Central memory CD8-positive, alpha-beta T cell (primary cell): Measurements from ENCODE around the gene ASPA.

Source experiments
- ATAC-seq: fragments of 150-1000 bp; cut with Tn5 transposase; replicated peaks from 2 replicates; pipeline ENCODE4 v1.10.0; 2022; ENCODE audit warnings: mild to moderate bottlenecking, moderate FRiP score, moderate number of reproducible peaks; ENCODE audit not compliant: poor library complexity, severe bottlenecking; ENCODE audit errors: extremely low read depth
- DNase-seq, 2 donors: peaks; one replicate each; pipeline ENCODE4 v3.0.0; 2021; ENCODE audit warnings: low spot score in 2 of 2
- H3K27ac Mint-ChIP-seq: one replicate; pipeline ENCODE4 v1.8.0; 2022; ENCODE audit warnings: low read depth, mild to moderate bottlenecking, moderate library complexity, mixed read lengths
- H3K27me3 Mint-ChIP-seq: one replicate; pipeline ENCODE4 v1.8.0; 2022; ENCODE audit warnings: mixed read lengths
- H3K36me3 Mint-ChIP-seq: one replicate; pipeline ENCODE4 v1.8.0; 2022; ENCODE audit warnings: mild to moderate bottlenecking, moderate library complexity, mixed read lengths; ENCODE audit not compliant: insufficient read depth
- H3K4me1 Mint-ChIP-seq: one replicate; pipeline ENCODE4 v1.8.0; 2022; ENCODE audit warnings: mixed read lengths
- H3K4me3 Mint-ChIP-seq: one replicate; pipeline ENCODE4 v1.8.0; 2022; ENCODE audit warnings: mild to moderate bottlenecking, moderate library complexity, mixed read lengths
- H3K9me3 Mint-ChIP-seq: one replicate; pipeline ENCODE4 v1.8.0; 2022; ENCODE audit warnings: mixed read lengths

ASPA gene

GRCh38 chr17:3479988-3480387 lies 4.2 kb downstream of the ASPA start:
- DNase-seq (no peak), ATAC-seq (no peak)
- peaks cover 34% of the 10 kb centered on the region for H3K27me3 Mint-ChIP-seq
- H3K4me1 Mint-ChIP-seq, result peaks cover 3% of the 10 kb centered on the region
- no peak overlapping the region for H3K4me3 Mint-ChIP-seq
- H3K27ac Mint-ChIP-seq, result no peak overlapping the region
- H3K36me3 Mint-ChIP-seq, result no peaks in the 10 kb centered on the region
- no peaks in the 10 kb centered on the region for H3K9me3 Mint-ChIP-seq

DNA sequence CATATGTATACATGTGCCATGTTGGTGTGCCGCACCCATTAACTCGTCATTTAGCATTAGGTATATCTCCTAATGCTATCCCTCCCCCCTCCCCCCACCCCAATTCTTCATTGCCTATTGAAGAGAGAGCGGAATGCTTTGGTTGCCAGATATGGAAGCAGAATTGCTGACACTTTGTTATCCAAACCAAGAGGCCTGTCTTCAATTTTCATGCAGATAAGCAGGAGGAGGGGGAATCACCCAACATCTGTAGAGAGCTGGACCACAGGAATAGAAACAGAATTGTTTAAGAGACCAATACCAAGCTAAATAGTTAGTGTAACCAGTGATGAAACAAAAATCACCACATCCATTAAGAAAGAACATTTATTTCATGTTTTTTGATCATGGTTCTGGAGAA lies 7.1 kb downstream of the ASPA start:
- Mint-ChIP-seq H3K4me1 (no peaks in the 10 kb centered on the region), H3K4me3 (no peak overlapping the region), H3K36me3 (no peaks in the 10 kb centered on the region), H3K9me3 (no peaks in the 10 kb centered on the region), H3K27me3 (peaks cover 62% of the 10 kb centered on the region), H3K27ac (no peak overlapping the region)
- ATAC-seq, result no peak
- DNase-seq, result no peak

DNA sequence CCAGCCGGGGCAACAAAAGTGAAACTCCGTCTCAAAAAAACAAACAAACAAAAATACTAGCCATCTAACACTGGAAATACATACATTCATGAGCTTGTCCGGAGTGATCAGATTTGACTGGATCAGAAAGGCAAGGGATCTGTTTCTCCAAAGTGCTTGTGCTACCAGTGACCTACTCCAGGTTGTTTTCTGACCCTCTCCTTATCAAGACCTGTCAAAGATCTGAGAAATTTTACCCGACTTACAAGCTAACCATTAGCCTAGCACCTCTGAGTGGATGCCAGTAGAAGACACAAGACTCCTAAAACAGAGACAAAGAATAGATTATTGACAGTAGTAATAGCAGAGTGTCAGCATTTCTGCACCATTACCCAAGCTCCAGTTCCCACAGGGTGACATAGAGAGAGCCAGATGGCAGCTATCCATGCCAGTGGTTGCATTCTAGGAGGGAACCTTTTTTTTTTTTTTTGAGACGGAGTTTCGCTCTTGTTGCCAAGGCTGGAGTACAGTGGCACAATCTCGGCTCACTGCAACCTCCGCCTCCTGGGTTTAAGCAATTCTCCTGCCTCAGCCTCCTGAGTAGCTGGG lies 9.8 kb downstream of the ASPA start:
- DNase-seq (no peak), ATAC-seq (no peak)
- no peak overlapping the region for H3K27ac Mint-ChIP-seq
- H3K36me3 Mint-ChIP-seq, result no peaks in the 10 kb centered on the region
- peaks cover 65% of the 10 kb centered on the region for H3K27me3 Mint-ChIP-seq
- no peaks in the 10 kb centered on the region for H3K4me1 Mint-ChIP-seq
- no peak overlapping the region for H3K4me3 Mint-ChIP-seq
- H3K9me3 Mint-ChIP-seq, result no peaks in the 10 kb centered on the region

DNA sequence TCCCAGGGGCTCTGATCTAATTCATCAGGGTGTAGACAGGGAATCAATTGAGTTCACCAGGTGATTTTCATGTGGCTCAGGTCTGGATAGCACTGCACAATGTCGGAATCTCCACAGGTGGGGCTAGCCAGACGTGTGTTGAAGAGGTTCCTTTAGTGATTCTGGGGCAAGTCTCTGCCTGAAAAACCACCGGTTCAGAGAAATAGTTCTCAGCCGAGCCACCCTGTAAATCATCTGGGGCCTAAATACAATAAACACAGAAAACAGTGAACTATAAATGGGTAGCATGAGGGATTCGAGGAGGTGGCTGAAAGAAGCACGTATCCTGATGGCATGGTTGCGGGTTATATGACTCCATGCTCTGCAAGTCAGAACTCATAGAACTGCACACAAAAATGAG lies 21.3 kb downstream of the ASPA start:
- H3K4me1 Mint-ChIP-seq, result no peaks in the 10 kb centered on the region
- H3K9me3 Mint-ChIP-seq, result no peaks in the 10 kb centered on the region
- DNase-seq (no peak), ATAC-seq (no peak)
- no peak overlapping the region for H3K4me3 Mint-ChIP-seq
- no peaks in the 10 kb centered on the region for H3K36me3 Mint-ChIP-seq
- no peak overlapping the region for H3K27ac Mint-ChIP-seq
- peaks cover 35% of the 10 kb centered on the region for H3K27me3 Mint-ChIP-seq

GRCh38 chr17:3501344-3501743 lies 25.5 kb downstream of the ASPA start:
- H3K4me1 Mint-ChIP-seq, result no peaks in the 10 kb centered on the region
- no peaks in the 10 kb centered on the region for H3K36me3 Mint-ChIP-seq
- H3K4me3 Mint-ChIP-seq, result no peak overlapping the region
- no peak overlapping the region for H3K27ac Mint-ChIP-seq
- no peaks in the 10 kb centered on the region for H3K9me3 Mint-ChIP-seq
- no peak for ATAC-seq
- peaks cover 25% of the 10 kb centered on the region for H3K27me3 Mint-ChIP-seq
- no peak for DNase-seq

DNA sequence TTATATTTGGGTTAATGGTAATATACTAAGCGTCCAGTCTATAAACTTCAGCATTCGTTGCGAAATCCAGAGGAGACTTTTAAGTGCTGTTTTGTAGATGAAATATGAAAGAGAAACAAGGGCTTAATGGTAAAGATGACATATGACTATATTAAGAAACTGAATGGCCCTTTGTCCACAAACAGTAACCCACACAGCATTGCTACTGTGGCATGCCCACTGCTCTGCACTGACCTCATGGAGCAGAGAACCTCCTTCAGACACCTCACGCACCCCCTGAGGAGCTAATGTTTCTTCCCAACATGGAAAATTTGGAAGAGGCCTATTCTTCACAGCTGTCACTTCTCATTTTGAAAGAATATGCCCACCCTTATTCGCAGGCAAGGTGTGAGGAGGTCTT lies 26.7 kb downstream of the ASPA start:
- DNase-seq, result no peak
- Mint-ChIP-seq H3K9me3 (no peaks in the 10 kb centered on the region), H3K36me3 (no peaks in the 10 kb centered on the region), H3K27ac (no peak overlapping the region), H3K27me3 (peaks cover 36% of the 10 kb centered on the region), H3K4me1 (no peaks in the 10 kb centered on the region), H3K4me3 (no peak overlapping the region)
- ATAC-seq, result no peak

DNA sequence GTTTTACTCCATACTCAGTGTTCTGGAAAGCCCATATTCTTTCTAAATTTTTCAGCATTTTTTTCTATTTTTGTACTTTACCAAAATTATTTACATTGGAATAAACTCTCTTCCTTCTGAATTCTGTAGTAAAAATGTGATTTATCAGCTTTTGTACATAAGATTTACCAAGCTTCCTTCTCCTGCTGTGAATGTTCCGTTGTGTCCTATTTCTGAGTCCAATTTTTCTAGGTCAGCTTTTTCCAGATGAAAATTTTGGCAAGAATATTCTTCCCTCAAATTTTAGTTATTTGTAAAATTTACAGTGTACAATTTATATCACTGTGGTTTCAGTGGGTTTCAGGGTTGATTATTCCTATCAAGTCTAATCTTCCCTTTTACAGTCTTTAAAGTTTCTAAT lies 27.5 kb downstream of the ASPA start:
- Mint-ChIP-seq H3K4me3 (no peak overlapping the region), H3K9me3 (no peaks in the 10 kb centered on the region), H3K4me1 (no peaks in the 10 kb centered on the region), H3K27me3 (peaks cover 40% of the 10 kb centered on the region), H3K36me3 (no peaks in the 10 kb centered on the region), H3K27ac (no peak overlapping the region)
- ATAC-seq (no peak), DNase-seq (no peak)

DNA sequence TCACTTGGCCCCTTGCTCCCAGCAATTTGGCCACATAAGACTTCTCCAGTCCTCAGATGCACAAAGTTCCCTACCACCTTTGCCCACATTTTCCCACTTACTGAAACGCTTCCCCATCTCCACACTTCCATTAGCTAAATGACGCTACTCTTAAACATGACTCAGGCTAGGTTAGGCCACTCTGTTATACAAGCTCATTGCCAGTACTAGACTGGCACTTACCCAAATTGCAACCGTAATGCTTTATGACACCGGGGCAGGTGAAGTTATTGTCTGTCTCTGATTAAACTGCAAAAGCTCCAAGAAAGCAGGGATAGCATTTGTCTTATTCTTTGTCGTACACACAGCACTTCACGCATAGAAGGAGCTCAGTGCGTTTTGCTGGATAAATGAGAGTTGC lies 29.2 kb downstream of the ASPA start:
- Mint-ChIP-seq H3K4me1 (no peaks in the 10 kb centered on the region), H3K36me3 (no peaks in the 10 kb centered on the region), H3K9me3 (no peaks in the 10 kb centered on the region), H3K27me3 (peaks cover 40% of the 10 kb centered on the region), H3K4me3 (no peak overlapping the region), H3K27ac (no peak overlapping the region)
- no peak for DNase-seq
- ATAC-seq, result no peak

- ATAC-seq, result no peak
- no peak for DNase-seq
- no peaks in the 10 kb centered on the region for H3K36me3 Mint-ChIP-seq
- no peaks in the 10 kb centered on the region for H3K9me3 Mint-ChIP-seq
- no peak overlapping the region for H3K27ac Mint-ChIP-seq
- no peaks in the 10 kb centered on the region for H3K4me1 Mint-ChIP-seq
- H3K4me3 Mint-ChIP-seq, result no peak overlapping the region
- H3K27me3 Mint-ChIP-seq, result peaks cover 36% of the 10 kb centered on the region
Observed at GRCh38 chr17:3506054-3506453, 30.3 kb downstream of the ASPA start.

DNA sequence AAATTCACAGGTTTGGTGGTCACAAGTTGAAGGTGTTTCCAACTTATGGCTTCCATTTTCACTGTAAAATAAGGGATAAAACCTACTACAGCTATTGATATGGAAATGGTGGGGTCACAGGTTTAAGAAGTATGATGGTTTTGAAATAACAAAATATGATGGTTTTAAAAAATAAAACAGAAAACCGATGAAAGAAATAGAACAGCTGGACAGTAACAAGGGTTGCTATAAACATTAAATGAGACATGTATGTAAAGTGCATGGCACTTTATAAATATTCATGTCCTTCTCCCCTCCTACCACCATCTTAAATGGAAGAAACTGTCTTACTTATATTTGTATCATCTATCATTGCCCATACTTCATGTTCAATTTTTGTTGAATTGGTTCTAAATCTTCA lies 31.3 kb downstream of the ASPA start:
- Mint-ChIP-seq H3K27me3 (peaks cover 39% of the 10 kb centered on the region), H3K36me3 (no peaks in the 10 kb centered on the region), H3K27ac (no peak overlapping the region), H3K4me1 (no peaks in the 10 kb centered on the region), H3K9me3 (no peaks in the 10 kb centered on the region), H3K4me3 (no peak overlapping the region)
- ATAC-seq (no peak), DNase-seq (no peak)

- no peaks in the 10 kb centered on the region for H3K36me3 Mint-ChIP-seq
- peaks cover 44% of the 10 kb centered on the region for H3K27me3 Mint-ChIP-seq
- H3K27ac Mint-ChIP-seq, result no peak overlapping the region
- no peaks in the 10 kb centered on the region for H3K4me1 Mint-ChIP-seq
- no peaks in the 10 kb centered on the region for H3K9me3 Mint-ChIP-seq
- ATAC-seq (no peak), DNase-seq (no peak)
- H3K4me3 Mint-ChIP-seq, result no peak overlapping the region
Observed at GRCh38 chr17:3507869-3508268, 32.1 kb downstream of the ASPA start.

DNA sequence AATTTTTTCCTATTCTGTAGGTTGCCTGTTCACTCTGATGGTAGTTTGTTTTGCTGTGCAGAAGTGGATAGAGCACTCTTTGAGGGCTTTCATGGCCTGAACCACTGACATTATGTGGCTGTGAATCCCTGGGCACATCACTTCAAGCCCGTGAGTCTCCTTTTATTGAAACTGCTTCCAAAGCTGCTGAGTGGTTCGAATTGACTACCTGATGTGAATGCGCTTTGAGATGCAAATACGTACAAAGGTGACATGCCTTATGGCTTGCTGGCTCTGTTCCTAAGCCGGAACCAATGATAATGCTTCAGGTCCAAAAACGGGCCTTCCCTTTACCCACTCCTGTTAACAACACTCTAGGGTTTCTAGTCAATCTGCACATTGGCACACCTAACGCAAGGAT lies 34.3 kb downstream of the ASPA start:
- H3K4me3 Mint-ChIP-seq, result no peak overlapping the region
- H3K36me3 Mint-ChIP-seq, result no peaks in the 10 kb centered on the region
- DNase-seq (no peak), ATAC-seq (no peak)
- H3K9me3 Mint-ChIP-seq, result no peaks in the 10 kb centered on the region
- H3K27me3 Mint-ChIP-seq, result peaks cover 44% of the 10 kb centered on the region
- no peak overlapping the region for H3K27ac Mint-ChIP-seq
- peaks cover 4% of the 10 kb centered on the region for H3K4me1 Mint-ChIP-seq

GRCh38 chr17:3511852-3512504 lies 36.2 kb downstream of the ASPA start:
- Mint-ChIP-seq H3K9me3 (no peaks in the 10 kb centered on the region), H3K36me3 (no peaks in the 10 kb centered on the region), H3K4me3 (no peak overlapping the region), H3K27me3 (peaks cover 34% of the 10 kb centered on the region), H3K4me1 (peaks cover 10% of the 10 kb centered on the region), H3K27ac (no peak overlapping the region)
- DNase-seq, result no peak
- ATAC-seq, result no peak
